ENCODE measurements around the gene ATN1.
A peak's percentile ranks its signal among the peaks of the same experiment; 100 is the strongest.

ATN1 gene

GRCh38 chr12:6963016-6963731 lies 35.4 kb downstream of the ATN1 start:
- H4K20me1 ChIP-seq (ENCODE audit: insufficient read depth, low read length): peaks cover 4% of the 10 kb centered on the region; the same call in 1 of the 2 replicates
- H3K9ac ChIP-seq (ENCODE audit: low read depth, low read length): no peak overlapping the region
- H3K9me3 ChIP-seq (ENCODE audit: insufficient read depth, low read length, severe bottlenecking): no peaks in the 10 kb centered on the region
- TF ChIP-seq EZH2 (IDR thresholded peaks at IDR 0.05; ENCODE audit: borderline replicate concordance, low read depth, low read length, severe bottlenecking): no peak
- ATAC-seq (ENCODE audit: insufficient read depth, low read depth) (no peak), DNase-seq (peak; percentile 5)
- H3K4me1 ChIP-seq (ENCODE audit: insufficient read depth, low read length): peaks cover 26% of the 10 kb centered on the region
- peaks cover 39% of the 10 kb centered on the region for H3K36me3 ChIP-seq (ENCODE audit: insufficient read depth, low read length)
- no peak overlapping the region for H3K4me3 ChIP-seq (ENCODE audit: low read depth in 1 of 2, low read length in 2 of 2)
- no peak overlapping the region for H2AFZ ChIP-seq (ENCODE audit: low read depth, low read length)
- no peak overlapping the region for H3K27ac ChIP-seq (ENCODE audit: low read length)
- peaks cover 6% of the 10 kb centered on the region for H3K79me2 ChIP-seq (ENCODE audit: insufficient read depth, low read length)
- H3K27me3 ChIP-seq (ENCODE audit: insufficient read depth, low read length, poor library complexity): no peaks in the 10 kb centered on the region
- H3K4me2 ChIP-seq (ENCODE audit: insufficient read depth, low read length): no peak overlapping the region

- H3K9me3 ChIP-seq (ENCODE audit: insufficient read depth, low read length, severe bottlenecking): no peaks in the 10 kb centered on the region
- H3K4me1 ChIP-seq (ENCODE audit: insufficient read depth, low read length): peaks cover 26% of the 10 kb centered on the region
- DNase-seq (no peak), ATAC-seq (ENCODE audit: insufficient read depth, low read depth) (no peak)
- peaks cover 13% of the 10 kb centered on the region for H3K79me2 ChIP-seq (ENCODE audit: insufficient read depth, low read length)
- TF ChIP-seq EZH2 (IDR thresholded peaks at IDR 0.05; ENCODE audit: borderline replicate concordance, low read depth, low read length, severe bottlenecking) (no peak), CTCF (IDR thresholded peaks at IDR 0.05; ENCODE audit: borderline replicate concordance, extremely low read depth, low read length, poor library complexity, severe bottlenecking) (no peak)
- no peak overlapping the region for H3K4me2 ChIP-seq (ENCODE audit: insufficient read depth, low read length)
- H4K20me1 ChIP-seq (ENCODE audit: insufficient read depth, low read length): peaks cover 4% of the 10 kb centered on the region; the same call in 1 of the 2 replicates
- H3K27ac ChIP-seq (ENCODE audit: low read length): peak overlapping the region; percentile 43; the same call in 1 of the 2 replicates
- H3K27me3 ChIP-seq (ENCODE audit: insufficient read depth, low read length, poor library complexity): no peaks in the 10 kb centered on the region
- H2AFZ ChIP-seq (ENCODE audit: low read depth, low read length): no peak overlapping the region
- no peak overlapping the region for H3K4me3 ChIP-seq (ENCODE audit: low read depth in 1 of 2, low read length in 2 of 2)
- H3K9ac ChIP-seq (ENCODE audit: low read depth, low read length): no peak overlapping the region
- H3K36me3 ChIP-seq (ENCODE audit: insufficient read depth, low read length): peaks cover 46% of the 10 kb centered on the region
Measured at GRCh38 chr12:6963791-6964413, 36.1 kb downstream of the ATN1 start.

DNA sequence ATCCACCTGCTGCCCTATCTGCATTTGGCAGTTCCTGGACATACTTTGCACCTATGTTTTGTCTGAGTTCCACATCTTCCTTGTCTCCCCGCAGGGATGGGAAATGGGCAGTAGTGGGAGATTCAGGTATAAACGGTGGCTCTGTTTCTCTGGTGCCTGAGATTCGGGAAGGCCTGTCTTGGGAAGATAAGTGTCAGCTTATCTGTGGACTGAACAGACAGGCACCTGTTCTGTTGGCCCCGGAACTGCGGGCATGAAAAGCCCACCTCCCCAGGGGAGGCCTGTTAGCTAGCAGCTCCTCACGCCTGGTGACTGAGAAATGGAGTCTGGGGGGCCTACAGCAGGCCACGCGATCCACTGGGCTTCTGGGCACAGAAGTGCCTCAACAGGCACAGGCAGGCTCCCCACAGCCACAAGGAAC lies 36.9 kb downstream of the ATN1 start:
- no peak overlapping the region for H3K4me3 ChIP-seq (ENCODE audit: low read depth in 1 of 2, low read length in 2 of 2)
- no peaks in the 10 kb centered on the region for H3K27me3 ChIP-seq (ENCODE audit: insufficient read depth, low read length, poor library complexity)
- 0 out of 2 replicates have a peak overlapping the region, but pooled peaks have one; percentile 13 for H3K9ac ChIP-seq (ENCODE audit: low read depth, low read length)
- H3K4me1 ChIP-seq (ENCODE audit: insufficient read depth, low read length): peaks cover 25% of the 10 kb centered on the region
- H4K20me1 ChIP-seq (ENCODE audit: insufficient read depth, low read length): peaks cover 4% of the 10 kb centered on the region; the same call in 1 of the 2 replicates
- DNase-seq: no peak
- H3K79me2 ChIP-seq (ENCODE audit: insufficient read depth, low read length): peaks cover 20% of the 10 kb centered on the region
- peak; percentile 14 for ATAC-seq (ENCODE audit: insufficient read depth, low read depth)
- H3K9me3 ChIP-seq (ENCODE audit: insufficient read depth, low read length, severe bottlenecking): no peaks in the 10 kb centered on the region
- TF ChIP-seq CTCF (IDR thresholded peaks at IDR 0.05; ENCODE audit: borderline replicate concordance, extremely low read depth, low read length, poor library complexity, severe bottlenecking) (no peak), EZH2 (IDR thresholded peaks at IDR 0.05; ENCODE audit: borderline replicate concordance, low read depth, low read length, severe bottlenecking) (no peak)
- H3K4me2 ChIP-seq (ENCODE audit: insufficient read depth, low read length): no peak overlapping the region
- H2AFZ ChIP-seq (ENCODE audit: low read depth, low read length): no peak overlapping the region; the same call in 1 of the 2 replicates
- peak overlapping the region; percentile 62 for H3K27ac ChIP-seq (ENCODE audit: low read length)
- H3K36me3 ChIP-seq (ENCODE audit: insufficient read depth, low read length): peaks cover 51% of the 10 kb centered on the region

Measured in DND-41 (cell line).